Astrocyte of the spinal cord (primary cell): ENCODE measurements around the gene POLR3H.
A peak's percentile ranks its signal among the peaks of the same experiment; 100 is the strongest.

Experiments used
- DNase-seq: peaks from one replicate; pipeline ENCODE4 v3.0.0; 2011; ENCODE audit warnings: low read depth, low spot score
- H3K4me3 ChIP-seq: 2 replicates; pipeline ENCODE4 v1.5.1; 2011; ENCODE audit warnings: low read depth, mild to moderate bottlenecking, low read length, moderate library complexity
- CTCF ChIP-seq: IDR thresholded peaks from 2 replicates; pipeline ENCODE4 v1.5.1; 2012; ENCODE audit warnings: low read depth, mild to moderate bottlenecking, low read length, inconsistent platforms
- in situ Hi-C: cut with HindIII; loops from 2 replicates; pipeline ENCODE4 v1.10.0; 2017; ENCODE audit warnings: low sequenced_read_pairs

The POLR3H gene

GRCh38 chr22:41567512-41567768 is 23.2 kb upstream of the POLR3H start:
- DNase-seq: no peak
- in situ Hi-C loops: no loop called here
- H3K4me3 ChIP-seq: no peak overlapping the region
- no peak for TF ChIP-seq CTCF

GRCh38 chr22:41565403-41566054 is 21.3 kb upstream of the POLR3H start:
- in situ Hi-C loops: no loop called here
- no peak overlapping the region for H3K4me3 ChIP-seq
- TF ChIP-seq CTCF: no peak
- DNase-seq: peak; percentile 86

- no peak for TF ChIP-seq CTCF
- in situ Hi-C loops: no loop called here
- DNase-seq: peak; percentile 30
- no peak overlapping the region for H3K4me3 ChIP-seq
Observed at GRCh38 chr22:41564563-41564962, 20.3 kb upstream of the POLR3H start.

GRCh38 chr22:41563051-41563711 is 18.9 kb upstream of the POLR3H start:
- in situ Hi-C loops: no loop called here
- TF ChIP-seq CTCF: no peak
- DNase-seq: peak; percentile 90
- no peak overlapping the region for H3K4me3 ChIP-seq

GRCh38 chr22:41562461-41562860 is 18.2 kb upstream of the POLR3H start:
- no peak for DNase-seq
- in situ Hi-C loops: no loop called here
- no peak overlapping the region for H3K4me3 ChIP-seq
- no peak for TF ChIP-seq CTCF

GRCh38 chr22:41561788-41562187 is 17.5 kb upstream of the POLR3H start:
- DNase-seq: no peak
- in situ Hi-C loops: no loop called here
- TF ChIP-seq CTCF: no peak

GRCh38 chr22:41561335-41561734 is 17.1 kb upstream of the POLR3H start:
- peak overlapping the region; percentile 53 for H3K4me3 ChIP-seq
- in situ Hi-C loops: no loop called here
- no peak for TF ChIP-seq CTCF
- peak; percentile 42 for DNase-seq

More at GRCh38 chr22:41561788-41562187, 17.5 kb upstream of the POLR3H start:
- peak overlapping the region; percentile 53 for H3K4me3 ChIP-seq
